SU-DHL-6 (cell line): ENCODE data around the gene TIMP3.

Source experiments
- CTCF ChIP-seq: fragments of 200-600 bp; sonication (generic); IDR thresholded peaks from one replicate; pipeline ENCODE4 v1.5.1; 2017; ENCODE audit warnings: antibody characterized with exemption, mild to moderate bottlenecking, low read length, moderate library complexity; ENCODE audit not compliant: insufficient read depth, poor library complexity, severe bottlenecking
- EZH2phosphoT487 ChIP-seq: fragments of 200-600 bp; sonication (generic), shearing (Covaris generic); conservative IDR thresholded peaks from 2 replicates; pipeline ENCODE4 v1.6.1; 2018; ENCODE audit warnings: mild to moderate bottlenecking, antibody characterized with exemption, low read length, moderate library complexity, mixed read lengths

DNA sequence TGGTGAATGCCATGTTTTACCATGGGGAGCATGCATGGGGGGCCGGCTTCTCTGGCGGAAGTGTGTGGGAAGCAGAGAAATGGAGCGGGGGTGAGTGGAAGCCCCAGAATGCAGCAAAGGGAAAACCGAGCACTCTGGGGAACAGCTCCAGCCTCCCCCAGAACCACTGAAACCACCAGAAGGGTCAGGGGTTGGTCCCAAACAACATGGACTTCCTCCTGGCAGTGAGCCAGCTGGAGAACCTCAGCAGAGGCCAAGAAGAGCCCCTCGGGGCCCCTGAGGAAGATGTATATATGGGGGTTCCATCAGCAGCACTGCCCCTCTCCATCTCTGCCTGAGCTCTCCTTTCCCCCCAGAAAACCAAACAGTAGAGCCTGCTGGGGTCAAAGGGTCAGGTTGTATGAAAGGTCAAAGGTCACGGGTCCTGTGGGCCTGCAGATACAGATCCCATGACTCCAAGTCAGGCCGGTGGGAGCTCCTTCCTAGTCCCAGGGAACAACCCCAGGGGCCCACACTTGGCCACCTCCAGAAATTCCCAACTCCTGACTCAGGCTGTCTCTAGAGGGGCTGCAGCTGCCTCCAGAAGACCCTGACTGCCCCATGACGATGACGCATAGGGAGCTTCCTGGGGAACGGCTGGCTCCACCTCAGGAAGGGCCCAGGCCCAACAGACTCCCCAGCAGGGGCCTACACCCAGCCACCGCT, 48.5 kb upstream of the TIMP3 start:
- no peak for TF ChIP-seq CTCF
- TF ChIP-seq EZH2phosphoT487, result no peak
